Sciatic nerve (tissue), 2 donors: ENCODE results near the gene ST8SIA4. TPM values are rescaled to one million over a fixed set of nuclear protein-coding genes. Genes with fewer than 3 reads are reported as not detected.
"Not testable (repeated sequence)": the region's sequence is repeated elsewhere in the genome, so short reads cannot be mapped to it uniquely, and the experiment has no call there.

Experiments
- ATAC-seq: fragments of 200-7000 bp; cut with Tn5 transposase; one replicate; pipeline ENCODE4 v1.9.1; 2020; ENCODE audit warnings: mild to moderate bottlenecking, moderate library complexity
- DNase-seq: peaks from one replicate; pipeline ENCODE4 v3.0.0-alpha.2; 2020; ENCODE audit warnings: low spot score
- intact Hi-C: fragments of 100-400 bp; cut with DNase I; formaldehyde crosslinking; loops from one replicate; pipeline ENCODE4 v1.14.2; 2022
- total RNA-seq: library from RNA; stranded (reverse); fragmentation: NEBNext Ultra II Directional; extraction: Animal tissue kit (Norgen Biotek cat#: 25700); gene quantifications from one replicate; pipeline ENCODE4 v1.2.1, GENCODE V29; 2021
- donor health status: DM: no; HTN: no; CAD: no.
- donor health status: DM: no; HTN: no; CAD: no.

Gene ST8SIA4
- total RNA-seq, 1 donor from 2014 or later: 17.3 TPM

GRCh38 chr5:100792781-100793180 lies 110.3 kb downstream of the ST8SIA4 start:
- no peak for DNase-seq
- intact Hi-C loops: no loop called here
- no peak for ATAC-seq

DNA sequence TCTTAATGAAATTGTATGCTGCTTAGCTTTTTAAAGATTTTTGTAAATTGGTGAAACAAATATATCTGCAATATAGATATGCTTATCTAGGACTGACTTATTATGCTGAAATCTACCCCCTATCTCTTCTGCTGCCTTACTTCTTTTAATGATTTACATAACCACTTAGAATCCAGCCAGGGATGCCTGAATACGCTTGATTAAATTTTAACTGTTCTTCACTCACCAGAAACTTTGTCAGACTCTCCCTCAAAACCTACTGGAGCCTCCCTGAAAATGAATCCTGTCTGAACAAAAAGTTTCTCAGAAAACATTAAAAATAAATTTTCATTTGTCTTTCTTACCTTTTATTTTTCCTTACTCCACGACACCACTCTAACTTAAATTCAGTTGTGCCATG lies 111.7 kb downstream of the ST8SIA4 start:
- DNase-seq (no peak), ATAC-seq (no peak)
- intact Hi-C loops: loop anchor here (2.0 kb wide), 1 partner anchor 67 kb away; no protein-coding TSS in a partner anchor

GRCh38 chr5:100790951-100791350 lies 112.1 kb downstream of the ST8SIA4 start:
- ATAC-seq (no peak), DNase-seq (no peak)
- intact Hi-C loops: loop anchor here (2.0 kb wide), 1 partner anchor 66 kb away; no protein-coding TSS in a partner anchor

- intact Hi-C loops: loop anchor here (2.0 kb wide), 1 partner anchor 65 kb away; no protein-coding TSS in a partner anchor
- DNase-seq (no peak), ATAC-seq (no peak)
Observed at GRCh38 chr5:100790170-100790665, 112.9 kb downstream of the ST8SIA4 start.

DNA sequence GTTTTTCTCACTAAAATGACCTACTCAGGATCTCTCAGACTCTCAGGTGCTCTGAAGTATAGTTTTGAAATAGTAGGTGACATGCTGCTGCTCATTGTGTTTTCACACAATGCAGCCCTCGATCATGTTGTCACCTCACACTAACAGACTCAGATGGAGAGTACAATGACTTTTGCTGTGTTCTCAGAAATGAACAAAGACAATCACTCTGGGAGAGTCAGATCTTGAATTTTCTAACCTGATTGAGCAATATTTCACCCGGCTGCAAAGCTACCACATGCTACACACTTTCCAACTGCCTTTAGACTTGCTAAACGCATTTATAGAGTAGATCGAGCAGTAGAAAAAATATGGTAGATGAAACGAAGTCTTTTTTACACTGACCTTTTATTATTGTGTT lies 113.4 kb downstream of the ST8SIA4 start:
- no peak for DNase-seq
- intact Hi-C loops: loop anchor here (2.0 kb wide), 1 partner anchor 65 kb away; no protein-coding TSS in a partner anchor
- no peak for ATAC-seq

GRCh38 chr5:100788417-100788816 lies 114.7 kb downstream of the ST8SIA4 start:
- intact Hi-C loops: no loop called here
- DNase-seq (no peak), ATAC-seq (no peak)

GRCh38 chr5:100787648-100788047 lies 115.4 kb downstream of the ST8SIA4 start:
- ATAC-seq: no peak
- intact Hi-C loops: no loop called here
- no peak for DNase-seq

DNA sequence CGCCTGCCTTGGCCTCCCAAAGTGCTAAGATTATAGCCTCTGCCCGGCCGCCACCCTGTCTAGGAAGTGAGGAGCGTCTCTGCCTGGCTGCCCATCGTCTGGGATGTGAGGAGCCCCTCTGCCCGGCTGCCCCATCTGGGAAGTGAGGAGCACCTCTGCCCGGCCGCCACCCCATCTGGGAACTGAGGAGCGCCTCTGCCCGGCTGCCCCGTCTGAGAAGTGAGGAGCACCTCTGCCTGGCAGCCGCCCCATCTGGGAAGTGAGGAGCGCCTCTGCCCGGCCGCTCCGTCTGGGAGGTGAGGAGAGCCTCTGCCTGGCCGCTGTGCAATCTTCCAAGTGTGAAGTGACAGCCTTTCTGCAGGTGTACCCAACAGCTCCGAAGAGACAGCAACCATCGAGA lies 117.5 kb downstream of the ST8SIA4 start:
- DNase-seq, intact Hi-C loops, ATAC-seq: not testable (repeated sequence)

GRCh38 chr5:100780376-100780870 lies 122.7 kb downstream of the ST8SIA4 start:
- no peak for DNase-seq
- intact Hi-C loops: no loop called here
- peak; percentile 72 for ATAC-seq

GRCh38 chr5:100779669-100780375 lies 123.3 kb downstream of the ST8SIA4 start:
- ATAC-seq: peak; percentile 78
- DNase-seq: peak; percentile 54
- intact Hi-C loops: no loop called here

GRCh38 chr5:100777680-100778300 lies 125.3 kb downstream of the ST8SIA4 start:
- intact Hi-C loops: no loop called here
- DNase-seq (no peak), ATAC-seq (peak; percentile 63)

DNA sequence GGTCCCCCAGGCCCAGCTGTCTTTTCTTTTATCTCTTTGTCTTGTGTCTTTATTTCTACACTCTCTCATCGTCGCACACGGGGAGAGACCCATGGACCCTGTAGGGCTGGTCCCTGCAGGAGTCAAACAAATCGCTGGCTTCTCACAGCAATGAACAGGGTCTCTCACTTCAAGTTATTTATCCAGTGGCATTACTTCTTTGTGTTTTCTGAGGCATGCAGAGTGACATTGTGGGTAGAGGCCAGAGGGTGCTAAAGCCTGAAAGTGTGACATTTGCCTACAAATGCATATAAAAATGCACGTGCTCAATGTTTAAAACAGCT lies 127.6 kb downstream of the ST8SIA4 start:
- intact Hi-C loops: no loop called here
- ATAC-seq (no peak), DNase-seq (no peak)

- intact Hi-C loops: no loop called here
- no peak for ATAC-seq
- DNase-seq: no peak
Observed at GRCh38 chr5:100772548-100772947, 130.5 kb downstream of the ST8SIA4 start.

GRCh38 chr5:100772006-100772405 lies 131.1 kb downstream of the ST8SIA4 start:
- intact Hi-C loops: no loop called here
- ATAC-seq: no peak
- DNase-seq: no peak

DNA sequence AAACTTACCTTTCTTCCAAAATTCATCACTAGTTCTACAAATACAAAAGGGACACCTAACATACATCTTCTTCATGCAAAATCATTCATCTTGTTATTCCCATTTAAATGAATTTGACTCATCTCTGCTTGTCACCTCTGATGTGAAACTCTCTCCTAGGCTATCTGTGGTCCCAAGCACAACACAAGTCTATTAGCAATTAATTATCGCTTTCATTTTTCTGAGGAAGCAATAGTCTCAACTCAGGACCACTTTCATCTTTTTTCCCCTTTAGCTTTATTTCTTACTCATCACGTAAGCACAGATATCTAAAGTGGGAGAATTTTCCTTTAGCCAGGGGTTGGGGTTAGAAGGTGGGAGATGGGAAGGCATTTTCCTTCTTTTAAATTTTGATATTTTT lies 131.9 kb downstream of the ST8SIA4 start:
- DNase-seq (no peak), ATAC-seq (no peak)
- intact Hi-C loops: no loop called here

- ATAC-seq (no peak), DNase-seq (no peak)
- intact Hi-C loops: no loop called here
Observed at GRCh38 chr5:100768221-100768620, 134.9 kb downstream of the ST8SIA4 start.

DNA sequence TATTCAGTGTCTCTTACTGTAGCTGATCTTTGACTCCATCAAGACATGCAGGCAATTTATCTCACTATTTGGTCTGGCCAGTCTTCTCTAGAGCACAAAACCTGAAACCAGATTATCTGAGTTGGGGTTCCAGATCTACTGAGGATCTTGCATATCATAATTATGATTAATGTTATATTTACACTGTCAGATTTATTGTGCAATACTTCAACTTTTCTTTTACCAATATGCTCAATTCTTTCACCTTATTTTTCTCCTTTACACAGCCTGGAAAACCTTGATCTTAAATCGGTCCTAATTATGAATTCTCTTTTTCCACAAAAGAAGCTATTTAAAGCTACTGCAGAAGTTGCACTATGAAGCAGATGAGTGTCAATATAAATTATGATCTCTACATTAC lies 140.1 kb downstream of the ST8SIA4 start:
- ATAC-seq: no peak
- DNase-seq: no peak
- intact Hi-C loops: no loop called here

GRCh38 chr5:100762108-100762507 lies 141.0 kb downstream of the ST8SIA4 start:
- DNase-seq (no peak), ATAC-seq (no peak)
- intact Hi-C loops: no loop called here

GRCh38 chr5:100761192-100761591 lies 141.9 kb downstream of the ST8SIA4 start:
- ATAC-seq (no peak), DNase-seq (no peak)
- intact Hi-C loops: no loop called here

DNA sequence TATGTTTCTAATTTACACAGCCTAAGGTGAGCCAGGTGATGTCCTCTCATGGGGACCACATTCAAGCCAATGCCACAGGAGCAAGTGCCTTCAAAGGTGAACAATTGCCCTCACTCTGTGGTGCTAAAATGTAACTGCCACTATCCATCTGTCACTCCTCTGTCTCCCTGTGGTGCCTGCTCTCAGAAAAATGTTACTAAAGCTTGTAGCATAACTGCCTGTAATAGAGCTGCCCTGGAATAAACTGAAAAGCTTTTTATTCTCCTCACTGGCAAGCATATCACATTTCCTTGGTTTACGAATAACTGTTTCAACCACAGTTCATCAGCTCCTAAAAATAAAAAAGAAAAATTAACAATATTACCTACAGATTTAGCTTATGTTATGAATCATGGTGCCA lies 142.4 kb downstream of the ST8SIA4 start:
- intact Hi-C loops: no loop called here
- no peak for DNase-seq
- ATAC-seq: no peak
